T-helper 1 cell treated with Interleukin-12 subunit alpha and Interleukin-12 subunit beta and Interleukin-4 antibody, amounts not matched to agents 30 μg/mL and 1 μg/mL, for 36 hours (primary cell): ENCODE results near the gene VAV1.
"Not testable (repeated sequence)": the region's sequence is repeated elsewhere in the genome, so short reads cannot be mapped to it uniquely, and the experiment has no call there.

Experiments
- H3K27ac Mint-ChIP-seq: one replicate; pipeline ENCODE4 v1.8.0; 2021; ENCODE audit warnings: mild to moderate bottlenecking, mixed read lengths
- H3K27me3 Mint-ChIP-seq: one replicate; pipeline ENCODE4 v1.8.0; 2021; ENCODE audit warnings: low read depth, mixed read lengths
- H3K36me3 Mint-ChIP-seq: one replicate; pipeline ENCODE4 v1.8.0; 2021; ENCODE audit warnings: low read depth, mixed read lengths
- H3K4me1 Mint-ChIP-seq: one replicate; pipeline ENCODE4 v1.8.0; 2021; ENCODE audit warnings: low read depth, mixed read lengths
- H3K4me3 Mint-ChIP-seq: one replicate; pipeline ENCODE4 v1.8.0; 2021; ENCODE audit warnings: mild to moderate bottlenecking, moderate library complexity, mixed read lengths
- H3K9me3 Mint-ChIP-seq: one replicate; pipeline ENCODE4 v1.8.0; 2021; ENCODE audit warnings: mixed read lengths

Gene VAV1

DNA sequence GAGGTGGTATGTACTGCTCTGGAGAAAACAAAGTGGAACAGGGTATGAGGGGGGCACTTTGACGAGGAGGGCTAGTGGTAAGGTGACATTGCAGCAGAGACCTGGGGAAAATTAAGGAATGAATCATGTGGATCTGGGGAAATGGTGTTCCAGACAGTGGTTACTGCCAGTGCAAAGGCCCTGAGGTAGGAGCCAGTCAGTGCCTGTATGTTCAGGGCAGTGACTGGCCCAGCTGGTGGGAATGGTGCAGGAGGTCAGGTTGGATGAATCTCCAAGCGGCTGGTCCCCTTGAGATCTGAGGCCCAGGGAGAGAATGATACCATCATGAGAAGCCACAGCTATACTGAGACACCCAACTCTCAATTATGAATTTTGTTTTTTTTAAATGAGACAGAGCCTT is 4.9 kb downstream of the VAV1 start:
- Mint-ChIP-seq H3K36me3 (peaks cover 45% of the 10 kb centered on the region), H3K4me3 (peak overlapping the region; percentile 1), H3K4me1 (peaks cover 50% of the 10 kb centered on the region), H3K9me3 (peaks cover 12% of the 10 kb centered on the region), H3K27me3 (no peaks in the 10 kb centered on the region), H3K27ac (peak overlapping the region; percentile 18)

GRCh38 chr19:6778386-6778785 is 5.9 kb downstream of the VAV1 start:
- Mint-ChIP-seq H3K27me3 (no peaks in the 10 kb centered on the region), H3K36me3 (peaks cover 43% of the 10 kb centered on the region), H3K4me1 (peaks cover 50% of the 10 kb centered on the region), H3K9me3 (peaks cover 12% of the 10 kb centered on the region), H3K27ac (peak overlapping the region; percentile 52), H3K4me3 (peak overlapping the region; percentile 25)

GRCh38 chr19:6779206-6779605 is 6.7 kb downstream of the VAV1 start:
- peaks cover 38% of the 10 kb centered on the region for H3K36me3 Mint-ChIP-seq

DNA sequence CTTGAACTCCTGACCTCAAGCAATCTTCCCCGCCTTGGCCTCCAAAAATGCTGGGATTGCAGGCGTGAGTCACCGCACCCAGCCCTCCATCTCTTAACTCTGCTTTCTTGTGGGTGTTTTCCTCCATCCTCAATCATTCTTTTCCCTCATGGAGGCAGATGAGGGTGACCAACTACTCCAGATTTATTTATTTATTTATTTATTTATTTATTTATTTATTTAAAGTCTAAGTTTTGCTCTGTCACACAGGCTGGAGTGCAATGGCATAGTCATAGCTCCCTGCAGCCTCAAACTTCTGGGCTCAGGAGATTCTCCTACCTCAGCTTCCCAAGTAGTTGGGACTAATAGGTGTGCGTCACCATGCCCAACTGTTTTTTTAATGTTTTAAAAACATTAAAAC is 14.9 kb downstream of the VAV1 start:
- Mint-ChIP-seq H3K4me3 (no peak overlapping the region), H3K4me1 (peaks cover 35% of the 10 kb centered on the region)

More at GRCh38 chr19:6779206-6779605, 6.7 kb downstream of the VAV1 start:
- H3K27me3 Mint-ChIP-seq, result no peaks in the 10 kb centered on the region
- H3K27ac Mint-ChIP-seq, result no peak overlapping the region
- no peak overlapping the region for H3K4me3 Mint-ChIP-seq
- peaks cover 47% of the 10 kb centered on the region for H3K4me1 Mint-ChIP-seq
- H3K9me3 Mint-ChIP-seq, result peaks cover 12% of the 10 kb centered on the region

DNA sequence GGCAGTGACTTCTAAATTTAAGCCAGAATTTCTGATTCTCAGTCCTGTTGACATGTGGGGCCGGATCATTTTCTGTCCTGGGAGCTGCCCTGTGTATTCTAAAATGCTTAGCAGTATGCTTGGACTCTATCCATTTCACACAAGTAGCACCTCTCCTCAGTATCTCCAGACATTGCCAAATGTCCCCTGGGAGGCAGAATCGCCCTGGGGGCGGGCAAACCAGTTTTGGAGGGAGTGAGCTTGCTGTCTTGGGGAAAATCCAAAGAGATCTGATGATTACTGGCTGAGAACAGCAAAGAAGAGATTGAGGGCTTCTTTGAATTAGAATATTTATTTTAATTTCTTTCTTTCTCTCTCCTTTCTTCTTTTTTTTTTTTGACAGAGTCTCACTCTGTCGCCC is 16.4 kb downstream of the VAV1 start:
- Mint-ChIP-seq H3K9me3 (peaks cover under 1% of the 10 kb centered on the region), H3K4me1 (peaks cover 42% of the 10 kb centered on the region), H3K36me3 (peaks cover 41% of the 10 kb centered on the region), H3K27me3 (no peaks in the 10 kb centered on the region), H3K4me3 (no peak overlapping the region), H3K27ac (no peak overlapping the region)

More for the DNA sequence above, 14.9 kb downstream of the VAV1 start:
- H3K27me3 Mint-ChIP-seq, result no peaks in the 10 kb centered on the region
- H3K27ac Mint-ChIP-seq, result no peak overlapping the region
- peaks cover 32% of the 10 kb centered on the region for H3K36me3 Mint-ChIP-seq
- no peaks in the 10 kb centered on the region for H3K9me3 Mint-ChIP-seq

- Mint-ChIP-seq H3K4me1 (peaks cover 44% of the 10 kb centered on the region), H3K27me3 (no peaks in the 10 kb centered on the region), H3K27ac (no peak overlapping the region), H3K9me3 (peaks cover 11% of the 10 kb centered on the region), H3K36me3 (peaks cover 47% of the 10 kb centered on the region), H3K4me3 (no peak overlapping the region)
These were observed 18.0 kb downstream of the VAV1 start for GRCh38 chr19:6790194-6791128.

DNA sequence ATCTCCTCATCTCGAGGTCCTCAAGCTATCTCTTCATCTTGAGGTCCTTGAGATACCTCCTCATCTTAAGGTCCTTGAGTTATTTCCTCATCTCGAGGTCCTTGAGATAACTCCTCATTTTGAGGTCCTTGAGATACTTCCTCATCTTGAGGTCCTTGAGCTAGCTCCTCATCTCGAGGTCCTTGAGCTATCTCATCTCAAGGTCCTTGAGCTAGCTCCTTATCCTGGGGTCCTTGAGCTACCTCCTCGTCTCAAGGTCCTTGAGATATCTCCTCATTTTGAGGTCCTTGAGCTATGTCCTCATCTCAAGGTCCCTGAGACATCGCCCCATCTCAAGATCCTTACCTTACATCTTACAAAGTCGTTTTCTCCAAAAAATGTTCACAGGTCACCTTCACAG is 18.7 kb downstream of the VAV1 start:
- peaks cover 51% of the 10 kb centered on the region for H3K36me3 Mint-ChIP-seq
- peaks cover 46% of the 10 kb centered on the region for H3K4me1 Mint-ChIP-seq
- peaks cover 11% of the 10 kb centered on the region for H3K9me3 Mint-ChIP-seq
- no peak overlapping the region for H3K4me3 Mint-ChIP-seq
- no peak overlapping the region for H3K27ac Mint-ChIP-seq
- H3K27me3 Mint-ChIP-seq, result no peaks in the 10 kb centered on the region

- Mint-ChIP-seq H3K4me1 (peaks cover 56% of the 10 kb centered on the region), H3K9me3 (peaks cover 11% of the 10 kb centered on the region), H3K4me3 (no peak overlapping the region), H3K27me3 (no peaks in the 10 kb centered on the region), H3K27ac (no peak overlapping the region), H3K36me3 (peaks cover 55% of the 10 kb centered on the region)
These were observed 20.9 kb downstream of the VAV1 start for GRCh38 chr19:6793411-6793810.

- Mint-ChIP-seq H3K4me3 (no peak overlapping the region), H3K4me1 (peaks cover 55% of the 10 kb centered on the region), H3K36me3 (peaks cover 54% of the 10 kb centered on the region), H3K27ac (peak overlapping the region; percentile 15), H3K27me3 (no peaks in the 10 kb centered on the region), H3K9me3 (peaks cover 11% of the 10 kb centered on the region)
These were observed 21.5 kb downstream of the VAV1 start for GRCh38 chr19:6793973-6794372.

DNA sequence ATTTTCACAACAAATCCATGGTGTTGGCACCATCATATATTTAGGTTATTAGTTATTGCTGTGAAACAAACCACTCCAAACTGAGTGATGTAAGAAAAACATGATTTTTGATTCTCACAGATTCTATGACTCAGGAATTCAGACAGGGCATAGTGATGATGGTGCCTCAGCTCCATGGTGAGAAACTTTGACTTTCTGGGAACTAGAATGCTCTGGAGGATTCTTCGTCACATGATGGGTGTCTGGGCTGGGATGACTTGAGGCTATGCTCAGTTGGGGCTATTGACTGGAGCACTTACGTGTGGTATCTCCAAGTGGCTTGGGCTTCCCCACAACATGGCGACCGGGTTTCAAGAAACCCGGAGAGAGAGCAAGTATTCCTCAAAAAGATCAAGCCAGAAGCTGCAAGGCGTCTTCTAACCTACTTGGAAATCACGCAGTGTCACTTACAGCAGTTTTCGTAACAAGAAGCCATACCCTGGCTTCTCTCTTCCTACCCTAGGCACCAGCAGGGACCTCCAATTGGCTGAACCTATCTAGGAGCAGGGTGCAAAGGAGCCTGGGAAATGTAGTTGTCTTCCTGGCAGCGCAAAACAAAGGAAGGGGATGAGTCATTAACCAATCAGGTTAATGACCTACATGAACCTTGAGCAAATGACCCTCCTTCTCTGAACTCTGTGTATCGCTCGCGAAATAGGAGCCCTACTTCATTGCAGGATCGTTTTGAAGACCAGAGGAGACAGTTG is 22.4 kb downstream of the VAV1 start:
- Mint-ChIP-seq H3K27me3 (no peaks in the 10 kb centered on the region), H3K9me3 (peaks cover 11% of the 10 kb centered on the region), H3K36me3 (peaks cover 58% of the 10 kb centered on the region), H3K4me1 (peaks cover 62% of the 10 kb centered on the region), H3K27ac (no peak overlapping the region), H3K4me3 (no peak overlapping the region)

DNA sequence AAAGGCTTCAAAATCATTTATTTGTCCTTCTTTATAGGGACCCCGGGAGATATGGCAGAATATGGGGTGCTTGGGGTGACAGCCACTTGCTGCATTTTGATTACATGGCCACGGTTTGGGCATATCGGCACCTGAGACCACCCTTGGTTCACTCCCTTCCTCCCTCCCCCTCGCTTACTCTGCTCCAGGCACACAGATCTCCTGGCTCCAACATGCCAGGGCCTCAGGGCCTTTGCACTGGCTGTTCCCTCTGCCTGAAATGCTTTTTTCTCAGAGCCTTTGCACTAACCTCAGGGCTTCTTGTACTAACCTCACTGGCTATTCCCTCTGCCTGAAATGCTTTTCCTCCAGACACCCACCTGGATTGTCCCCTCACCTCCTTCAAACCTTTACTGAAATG is 23.8 kb downstream of the VAV1 start:
- H3K4me1 Mint-ChIP-seq, result peaks cover 63% of the 10 kb centered on the region
- H3K36me3 Mint-ChIP-seq, result peaks cover 59% of the 10 kb centered on the region

DNA sequence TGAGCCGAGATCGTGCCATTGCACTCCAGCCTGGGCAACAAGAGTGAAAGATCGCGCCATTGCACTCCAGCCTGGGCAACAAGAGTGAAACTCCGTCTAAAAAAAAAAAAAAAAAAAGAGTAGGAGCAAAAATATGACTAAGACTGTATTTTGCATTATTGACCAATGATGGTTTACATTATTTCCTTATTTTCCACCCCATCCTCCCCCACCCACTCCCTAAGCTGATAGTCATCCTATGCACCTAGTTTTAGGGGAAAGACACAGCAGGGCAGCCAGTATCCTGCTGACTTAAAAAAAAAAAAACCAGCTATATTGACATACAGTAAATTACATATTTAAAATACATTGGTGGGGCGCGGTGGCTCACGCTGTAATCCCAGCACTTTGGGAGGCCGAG is 25.1 kb downstream of the VAV1 start:
- Mint-ChIP-seq H3K4me3 (no peak overlapping the region), H3K9me3 (peaks cover 11% of the 10 kb centered on the region), H3K27ac (peak overlapping the region; percentile 67), H3K36me3 (peaks cover 47% of the 10 kb centered on the region), H3K4me1 (peaks cover 64% of the 10 kb centered on the region), H3K27me3 (no peaks in the 10 kb centered on the region)

More for the DNA sequence above, 23.8 kb downstream of the VAV1 start:
- Mint-ChIP-seq H3K27me3 (no peaks in the 10 kb centered on the region), H3K4me3 (no peak overlapping the region), H3K27ac (no peak overlapping the region), H3K9me3 (peaks cover 11% of the 10 kb centered on the region)

DNA sequence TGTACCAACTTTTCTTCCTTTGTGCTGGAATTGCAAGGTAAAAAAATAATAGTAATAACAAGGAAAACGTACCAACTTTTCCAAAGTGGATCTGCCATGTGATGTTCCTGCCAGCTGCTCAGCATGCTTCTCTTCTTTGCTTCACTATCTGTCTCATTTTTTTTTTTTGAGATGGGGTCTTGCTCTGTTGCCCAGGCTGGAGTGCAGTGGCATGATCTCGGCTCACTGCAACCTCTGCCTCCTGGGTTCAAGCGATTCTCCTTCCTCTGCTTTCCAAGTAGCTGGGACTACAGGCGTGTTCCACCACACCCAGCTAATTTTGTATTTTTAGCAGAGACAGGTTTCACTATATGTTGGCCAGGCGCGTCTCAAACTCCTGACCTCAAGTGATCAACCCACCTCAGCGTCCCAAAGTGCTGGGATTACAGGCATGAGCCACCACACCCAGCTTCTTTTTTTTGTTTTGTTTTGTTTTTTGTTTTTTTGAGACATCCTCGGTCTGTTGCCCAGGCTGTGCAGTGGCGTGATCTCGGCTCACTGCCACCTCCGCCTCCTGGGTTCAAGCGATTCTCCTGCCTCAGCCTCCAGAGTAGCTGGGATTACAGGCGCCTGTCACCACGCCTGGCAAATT is 27.8 kb downstream of the VAV1 start:
- H3K4me1 Mint-ChIP-seq, result peaks cover 57% of the 10 kb centered on the region
- H3K4me3 Mint-ChIP-seq, result peak overlapping the region; percentile 88
- not testable (repeated sequence) for H3K27me3 Mint-ChIP-seq, H3K9me3 Mint-ChIP-seq
- H3K27ac Mint-ChIP-seq, result peak overlapping the region; percentile 97
- H3K36me3 Mint-ChIP-seq, result peaks cover 27% of the 10 kb centered on the region

DNA sequence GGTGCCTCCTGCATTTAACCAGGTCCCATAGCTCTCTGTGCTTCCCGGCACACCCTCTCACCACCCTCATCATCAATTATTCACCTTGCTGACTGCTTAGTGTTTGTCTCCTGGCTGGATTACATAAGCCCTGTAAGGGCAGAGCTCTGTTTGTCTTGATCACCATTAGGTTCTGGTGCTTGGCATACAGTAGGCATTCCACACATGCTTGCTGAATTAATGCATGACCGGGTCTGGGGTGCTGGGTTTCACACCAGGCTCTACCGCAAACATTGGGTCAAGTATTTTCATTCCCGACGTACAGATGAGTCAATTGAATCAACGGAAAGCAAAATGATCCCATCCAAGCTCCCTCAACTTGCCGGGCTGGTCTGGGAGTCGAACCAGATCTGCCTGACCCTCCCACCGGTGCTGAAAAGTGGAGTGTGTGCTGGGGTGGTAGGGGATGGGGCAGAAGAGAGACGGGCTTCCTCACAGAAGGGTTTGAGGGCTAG is 28.5 kb downstream of the VAV1 start:
- H3K4me1 Mint-ChIP-seq, result peaks cover 53% of the 10 kb centered on the region
- no peaks in the 10 kb centered on the region for H3K27me3 Mint-ChIP-seq
- H3K36me3 Mint-ChIP-seq, result peaks cover 21% of the 10 kb centered on the region
- H3K4me3 Mint-ChIP-seq, result peak overlapping the region; percentile 88
- no peaks in the 10 kb centered on the region for H3K9me3 Mint-ChIP-seq
- H3K27ac Mint-ChIP-seq, result peak overlapping the region; percentile 97
